Measurements from ENCODE around the gene SKA2. TPM values are rescaled to one million over a fixed set of nuclear protein-coding genes. Genes with fewer than 3 reads are reported as not detected.
"Not testable (repeated sequence)": the region's sequence is repeated elsewhere in the genome, so short reads cannot be mapped to it uniquely, and the experiment has no call there.

SKA2 gene
- total and polyA plus RNA-seq, 3 experiments from 2014 or later = 30.7 to 60.0 (median 55.8) TPM

GRCh38 chr17:59093145-59093701 is 61.8 kb downstream of the SKA2 start:
- H3K9me3 Mint-ChIP-seq = no peaks in the 10 kb centered on the region
- H3K4me1 Mint-ChIP-seq = peaks cover 25 to 39% (median 29%) of the 10 kb centered on the region in 3 donors
- Histone ChIP-seq H3K4me3 (ENCODE audit: low read length) (no peak overlapping the region), H3K36me3 (ENCODE audit: insufficient read depth, low read length) (peaks cover 2% of the 10 kb centered on the region), H3K27ac (ENCODE audit: low read depth, low read length) (no peak overlapping the region), H3K9me3 (ENCODE audit: low read length) (no peaks in the 10 kb centered on the region), H3K27me3 (ENCODE audit: insufficient read depth, low read length, poor library complexity, severe bottlenecking) (no peaks in the 10 kb centered on the region), H3K4me1 (ENCODE audit: insufficient read depth, low read length) (no peaks in the 10 kb centered on the region)
- ChIA-PET POLR2A (no interaction called here), CTCF (interaction anchor here (2.8 kb wide), 1 partner anchor 13 kb away, joined by 7 read pairs; the partner anchor contains the start of gene TRIM37)
- no peak overlapping the region for H3K4me3 Mint-ChIP-seq
- no peak for DNase-seq
- H3K27ac Mint-ChIP-seq = peak overlapping the region in 2 of 8 donors; percentile 26 to 55
- H3K27me3 Mint-ChIP-seq = no peaks in the 10 kb centered on the region
- H3K36me3 Mint-ChIP-seq = peaks cover 11 to 47% (median 14%) of the 10 kb centered on the region in 3 donors

- H3K27me3 Mint-ChIP-seq; H3K27ac Mint-ChIP-seq; H3K9me3 ChIP-seq (ENCODE audit: low read length); H3K27ac ChIP-seq (ENCODE audit: low read depth, low read length); H3K4me3 ChIP-seq (ENCODE audit: low read length); DNase-seq; POLR2A ChIA-PET; H3K9me3 Mint-ChIP-seq; H3K27me3 ChIP-seq (ENCODE audit: insufficient read depth, low read length, poor library complexity, severe bottlenecking); H3K4me3 Mint-ChIP-seq; CTCF ChIA-PET; H3K4me1 ChIP-seq (ENCODE audit: insufficient read depth, low read length): not testable (repeated sequence)
- peaks cover 16 to 29% (median 22%) of the 10 kb centered on the region in 3 donors for H3K4me1 Mint-ChIP-seq
- H3K36me3 ChIP-seq (ENCODE audit: insufficient read depth, low read length) = peaks cover 12% of the 10 kb centered on the region
- H3K36me3 Mint-ChIP-seq = peaks cover 0 to 44% (median 10%) of the 10 kb centered on the region in 3 donors
Observed at GRCh38 chr17:59090593-59090992, 64.4 kb downstream of the SKA2 start.

- no peak overlapping the region for H3K27ac ChIP-seq (ENCODE audit: low read depth, low read length)
- H3K4me3 Mint-ChIP-seq = no peak overlapping the region
- no peaks in the 10 kb centered on the region for H3K4me1 ChIP-seq (ENCODE audit: insufficient read depth, low read length)
- no peaks in the 10 kb centered on the region for H3K27me3 Mint-ChIP-seq
- CTCF ChIA-PET = no interaction called here
- peaks cover 1 to 10% (median 6%) of the 10 kb centered on the region in 3 donors for H3K4me1 Mint-ChIP-seq
- peaks cover 0 to 60% (median 20%) of the 10 kb centered on the region in 3 donors for H3K36me3 Mint-ChIP-seq
- H3K27ac Mint-ChIP-seq = no peak overlapping the region
- no peak for DNase-seq
- no peak overlapping the region for H3K4me3 ChIP-seq (ENCODE audit: low read length)
- no peaks in the 10 kb centered on the region for H3K9me3 Mint-ChIP-seq
- POLR2A ChIA-PET = no interaction called here
- H3K9me3 ChIP-seq (ENCODE audit: low read length) = no peaks in the 10 kb centered on the region
- H3K27me3 ChIP-seq (ENCODE audit: insufficient read depth, low read length, poor library complexity, severe bottlenecking) = no peaks in the 10 kb centered on the region
- peaks cover 39% of the 10 kb centered on the region for H3K36me3 ChIP-seq (ENCODE audit: insufficient read depth, low read length)
Observed at GRCh38 chr17:59084154-59084553, 70.8 kb downstream of the SKA2 start.

GRCh38 chr17:59074494-59074893 is 80.5 kb downstream of the SKA2 start:
- no peaks in the 10 kb centered on the region for H3K4me1 ChIP-seq (ENCODE audit: insufficient read depth, low read length)
- peaks cover 3% of the 10 kb centered on the region for H3K36me3 ChIP-seq (ENCODE audit: insufficient read depth, low read length)
- Mint-ChIP-seq H3K36me3 (peaks cover 16 to 72% (median 27%) of the 10 kb centered on the region in 3 donors), H3K27ac (no peak overlapping the region), H3K4me3 (no peak overlapping the region), H3K4me1 (no peaks in the 10 kb centered on the region), H3K9me3 (no peaks in the 10 kb centered on the region), H3K27me3 (no peaks in the 10 kb centered on the region)
- H3K27ac ChIP-seq (ENCODE audit: low read depth, low read length) = no peak overlapping the region
- ChIA-PET POLR2A (no interaction called here), CTCF (no interaction called here)
- DNase-seq = no peak
- H3K9me3 ChIP-seq (ENCODE audit: low read length) = no peaks in the 10 kb centered on the region
- H3K27me3 ChIP-seq (ENCODE audit: insufficient read depth, low read length, poor library complexity, severe bottlenecking) = no peaks in the 10 kb centered on the region
- no peak overlapping the region for H3K4me3 ChIP-seq (ENCODE audit: low read length)

- Histone ChIP-seq H3K27ac (ENCODE audit: low read depth, low read length) (no peak overlapping the region), H3K4me3 (ENCODE audit: low read length) (no peak overlapping the region), H3K36me3 (ENCODE audit: insufficient read depth, low read length) (no peaks in the 10 kb centered on the region), H3K27me3 (ENCODE audit: insufficient read depth, low read length, poor library complexity, severe bottlenecking) (no peaks in the 10 kb centered on the region), H3K9me3 (ENCODE audit: low read length) (no peaks in the 10 kb centered on the region), H3K4me1 (ENCODE audit: insufficient read depth, low read length) (no peaks in the 10 kb centered on the region)
- DNase-seq = no peak
- Mint-ChIP-seq H3K4me1 (no peaks in the 10 kb centered on the region), H3K4me3 (no peak overlapping the region), H3K36me3 (peaks cover 16 to 70% (median 26%) of the 10 kb centered on the region in 3 donors), H3K27ac (peak overlapping the region in 1 of 8 donors; percentile 58), H3K9me3 (no peaks in the 10 kb centered on the region), H3K27me3 (no peaks in the 10 kb centered on the region)
- CTCF ChIA-PET = no interaction called here
- POLR2A ChIA-PET = no interaction called here
Observed at GRCh38 chr17:59073972-59074371, 81.0 kb downstream of the SKA2 start.

- no peak overlapping the region for H3K4me3 ChIP-seq (ENCODE audit: low read length)
- Mint-ChIP-seq H3K4me3 (no peak overlapping the region), H3K27ac (peak overlapping the region in 1 of 8 donors; percentile 47), H3K36me3 (peaks cover 16 to 78% (median 24%) of the 10 kb centered on the region in 3 donors), H3K27me3 (no peaks in the 10 kb centered on the region), H3K9me3 (no peaks in the 10 kb centered on the region), H3K4me1 (peaks cover 0 to 2% (median 0%) of the 10 kb centered on the region in 3 donors)
- no peak overlapping the region for H3K27ac ChIP-seq (ENCODE audit: low read depth, low read length)
- POLR2A ChIA-PET = interaction anchor here (0.6 kb wide), 1 partner anchor 616 kb away, joined by 6 read pairs; no protein-coding TSS in a partner anchor
- no peaks in the 10 kb centered on the region for H3K36me3 ChIP-seq (ENCODE audit: insufficient read depth, low read length)
- DNase-seq = no peak
- H3K27me3 ChIP-seq (ENCODE audit: insufficient read depth, low read length, poor library complexity, severe bottlenecking) = no peaks in the 10 kb centered on the region
- H3K4me1 ChIP-seq (ENCODE audit: insufficient read depth, low read length) = no peaks in the 10 kb centered on the region
- CTCF ChIA-PET = interaction anchor here (1.4 kb wide), 1 partner anchor 13 kb away, joined by 3 read pairs; no protein-coding TSS in a partner anchor
- H3K9me3 ChIP-seq (ENCODE audit: low read length) = no peaks in the 10 kb centered on the region
Observed at GRCh38 chr17:59069856-59070255, 85.1 kb downstream of the SKA2 start.

- H3K36me3 ChIP-seq (ENCODE audit: insufficient read depth, low read length) = no peaks in the 10 kb centered on the region
- no peak overlapping the region for H3K27ac Mint-ChIP-seq
- CTCF ChIA-PET = no interaction called here
Observed at GRCh38 chr17:59067756-59068155, 87.2 kb downstream of the SKA2 start.

GRCh38 chr17:59067340-59067739 is 87.6 kb downstream of the SKA2 start:
- no peaks in the 10 kb centered on the region for H3K27me3 Mint-ChIP-seq
- H3K9me3 Mint-ChIP-seq = no peaks in the 10 kb centered on the region
- H3K9me3 ChIP-seq (ENCODE audit: low read length) = no peaks in the 10 kb centered on the region
- ChIA-PET CTCF (no interaction called here), POLR2A (no interaction called here)
- DNase-seq = no peak
- peak overlapping the region in 1 of 8 donors; percentile 12 for H3K27ac Mint-ChIP-seq
- no peaks in the 10 kb centered on the region for H3K27me3 ChIP-seq (ENCODE audit: insufficient read depth, low read length, poor library complexity, severe bottlenecking)
- H3K4me1 Mint-ChIP-seq = peaks cover 0 to 3% (median 3%) of the 10 kb centered on the region in 3 donors
- H3K36me3 ChIP-seq (ENCODE audit: insufficient read depth, low read length) = no peaks in the 10 kb centered on the region
- H3K4me3 Mint-ChIP-seq = no peak overlapping the region
- H3K36me3 Mint-ChIP-seq = peaks cover 21 to 80% (median 24%) of the 10 kb centered on the region in 3 donors
- H3K4me1 ChIP-seq (ENCODE audit: insufficient read depth, low read length) = no peaks in the 10 kb centered on the region
- no peak overlapping the region for H3K4me3 ChIP-seq (ENCODE audit: low read length)
- no peak overlapping the region for H3K27ac ChIP-seq (ENCODE audit: low read depth, low read length)

More at GRCh38 chr17:59067756-59068155, 87.2 kb downstream of the SKA2 start:
- H3K27ac ChIP-seq (ENCODE audit: low read depth, low read length) = no peak overlapping the region
- H3K9me3 ChIP-seq (ENCODE audit: low read length) = no peaks in the 10 kb centered on the region
- H3K9me3 Mint-ChIP-seq = no peaks in the 10 kb centered on the region
- peaks cover 19 to 76% (median 21%) of the 10 kb centered on the region in 3 donors for H3K36me3 Mint-ChIP-seq
- no peaks in the 10 kb centered on the region for H3K4me1 ChIP-seq (ENCODE audit: insufficient read depth, low read length)
- no peak for DNase-seq
- POLR2A ChIA-PET = no interaction called here
- H3K4me3 Mint-ChIP-seq = no peak overlapping the region
- H3K27me3 ChIP-seq (ENCODE audit: insufficient read depth, low read length, poor library complexity, severe bottlenecking) = no peaks in the 10 kb centered on the region
- no peaks in the 10 kb centered on the region for H3K27me3 Mint-ChIP-seq
- peaks cover 0 to 3% (median 2%) of the 10 kb centered on the region in 3 donors for H3K4me1 Mint-ChIP-seq
- no peak overlapping the region for H3K4me3 ChIP-seq (ENCODE audit: low read length)
